ENCODE results near the gene LRRC37A3.
A peak's percentile ranks its signal among the peaks of the same experiment; 100 is the strongest.
"Not testable (repeated sequence)": the region's sequence is repeated elsewhere in the genome, so short reads cannot be mapped to it uniquely, and the experiment has no call there.

The LRRC37A3 gene

DNA sequence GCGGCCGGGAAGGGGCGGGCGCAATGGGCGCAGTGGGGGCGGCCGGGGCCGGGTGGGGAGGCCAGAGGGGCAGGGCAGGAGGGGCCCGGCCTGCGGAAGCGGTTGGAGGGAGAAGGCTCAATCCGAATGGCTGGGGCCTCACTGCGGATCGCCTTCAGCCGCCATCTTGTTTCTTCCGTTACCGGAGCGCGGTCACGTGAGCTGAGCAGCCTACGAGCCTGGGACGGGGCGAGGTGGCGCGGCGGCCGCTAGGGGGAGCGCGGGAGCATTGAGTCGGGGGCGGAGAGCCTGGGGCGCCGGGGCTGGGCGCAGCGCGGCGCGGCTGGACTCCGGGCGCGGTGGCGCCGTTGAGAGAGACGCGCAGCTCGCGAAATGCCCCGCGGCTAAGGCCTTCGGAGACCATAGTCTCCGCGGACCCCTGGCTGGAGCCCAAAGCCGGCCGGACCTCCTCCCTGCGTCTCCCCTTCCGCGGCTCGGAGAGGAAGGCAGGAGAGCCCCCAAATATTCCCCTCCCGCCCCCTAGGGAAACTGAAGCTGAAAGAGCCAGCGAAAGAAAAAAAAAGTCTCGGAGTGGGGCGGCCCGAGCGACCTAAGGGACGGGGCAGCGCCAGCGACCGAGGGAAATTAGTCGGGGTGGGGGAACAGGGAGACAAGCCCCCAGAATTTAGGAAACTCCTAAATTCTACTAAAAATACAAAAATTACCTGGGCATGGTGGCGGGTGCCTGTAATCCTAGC is at the start of gene LRRC37A3:
LRRC37A3 (minus strand) TSS at position 190 of the 737 bp plus-strand sequence. CDS start 22,221 bp downstream, outside the sequence.
- peak; percentile 94 for DNase-seq (ENCODE audit: low spot score)

DNA sequence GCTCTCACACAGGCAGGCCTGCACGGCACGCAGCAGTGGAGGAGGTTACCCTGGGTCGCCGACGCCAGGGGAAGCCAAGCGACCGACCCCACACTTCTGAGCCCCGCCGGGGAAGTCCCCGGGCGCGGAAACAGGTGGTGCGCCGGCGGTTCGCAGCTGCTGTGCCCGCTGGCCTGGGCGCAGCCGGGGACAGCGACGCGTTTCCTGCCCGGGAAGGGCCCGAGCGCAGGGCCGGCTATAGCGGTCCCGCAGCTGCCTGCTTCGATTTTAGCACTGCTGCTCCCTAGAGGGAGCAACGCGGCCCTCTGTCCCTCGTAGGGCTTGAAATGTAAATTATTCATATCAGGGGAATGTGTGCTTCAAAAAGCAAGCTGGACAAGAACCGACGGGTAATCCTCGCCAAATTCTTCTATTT is 46.6 kb upstream of the LRRC37A3 start:
- DNase-seq (ENCODE audit: low spot score) = peak; percentile 97

DNA sequence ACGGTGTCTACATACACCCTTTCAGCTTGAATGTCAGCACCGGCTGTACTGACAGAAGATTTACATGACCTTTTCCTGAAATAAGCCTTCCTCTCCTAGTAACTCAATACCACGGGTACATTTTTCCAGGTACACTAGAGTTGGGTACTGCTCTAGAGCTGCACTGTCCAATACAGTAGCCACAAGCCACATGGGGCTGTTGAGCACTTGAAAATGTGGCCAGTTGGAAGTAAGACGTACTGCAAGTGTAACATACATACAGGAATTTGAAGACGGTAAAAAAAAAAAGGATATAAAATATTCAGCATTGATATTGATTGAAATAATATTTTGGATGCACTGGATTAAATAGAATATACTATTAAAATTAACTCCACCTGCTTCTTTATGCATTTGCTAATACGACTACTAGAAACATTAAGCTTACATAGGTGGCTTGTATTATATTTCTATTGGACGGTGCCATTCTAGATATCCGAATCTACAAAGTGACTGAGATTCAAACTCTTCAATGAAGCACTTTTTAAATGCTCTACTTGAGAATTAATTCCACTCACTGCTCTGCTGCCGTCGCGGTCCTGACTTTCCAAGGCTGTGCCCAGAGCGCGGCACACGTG is 46.1 kb upstream of the LRRC37A3 start:
- DNase-seq (ENCODE audit: low spot score) = peak; percentile 72

DNA sequence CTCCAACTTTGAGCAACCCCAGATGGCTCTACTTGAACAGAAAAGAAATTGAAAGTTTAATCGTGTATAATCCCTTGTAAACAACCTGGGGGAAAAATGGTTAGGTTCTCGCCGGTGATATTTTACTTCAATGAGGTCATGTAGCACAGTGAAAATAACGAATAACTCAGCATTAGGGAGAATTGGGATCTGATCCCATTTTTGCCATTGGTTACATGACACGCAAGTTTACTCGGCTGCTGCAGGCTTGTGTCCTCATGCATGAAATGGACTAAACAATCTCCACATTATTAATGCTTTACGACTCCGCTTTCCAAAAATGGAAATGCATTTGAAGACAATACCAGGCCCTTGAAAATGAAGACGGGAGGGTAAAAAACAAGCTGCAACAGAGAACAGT is 45.5 kb upstream of the LRRC37A3 start:
- peak; percentile 65 for DNase-seq (ENCODE audit: low spot score)

DNA sequence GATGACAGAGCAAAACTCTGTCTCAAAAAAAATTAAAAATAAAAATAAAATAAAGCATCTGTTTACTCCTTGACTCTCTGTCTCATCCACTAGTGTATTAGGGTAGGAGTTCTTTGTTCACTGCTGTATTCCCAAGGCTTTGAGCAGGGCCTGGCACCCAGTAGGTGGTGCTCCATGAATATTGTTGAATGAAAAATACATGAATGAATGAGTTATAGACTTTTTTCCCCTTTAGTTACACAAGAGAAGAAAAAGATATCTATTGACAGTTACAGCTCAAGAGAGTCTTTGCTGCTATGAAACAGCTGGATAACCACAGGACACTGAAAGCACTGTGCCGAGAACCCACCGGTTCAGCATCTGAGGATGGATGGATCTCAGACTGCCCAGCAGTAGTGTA is 44.5 kb upstream of the LRRC37A3 start:
- DNase-seq (ENCODE audit: low spot score) = not testable (repeated sequence)

DNA sequence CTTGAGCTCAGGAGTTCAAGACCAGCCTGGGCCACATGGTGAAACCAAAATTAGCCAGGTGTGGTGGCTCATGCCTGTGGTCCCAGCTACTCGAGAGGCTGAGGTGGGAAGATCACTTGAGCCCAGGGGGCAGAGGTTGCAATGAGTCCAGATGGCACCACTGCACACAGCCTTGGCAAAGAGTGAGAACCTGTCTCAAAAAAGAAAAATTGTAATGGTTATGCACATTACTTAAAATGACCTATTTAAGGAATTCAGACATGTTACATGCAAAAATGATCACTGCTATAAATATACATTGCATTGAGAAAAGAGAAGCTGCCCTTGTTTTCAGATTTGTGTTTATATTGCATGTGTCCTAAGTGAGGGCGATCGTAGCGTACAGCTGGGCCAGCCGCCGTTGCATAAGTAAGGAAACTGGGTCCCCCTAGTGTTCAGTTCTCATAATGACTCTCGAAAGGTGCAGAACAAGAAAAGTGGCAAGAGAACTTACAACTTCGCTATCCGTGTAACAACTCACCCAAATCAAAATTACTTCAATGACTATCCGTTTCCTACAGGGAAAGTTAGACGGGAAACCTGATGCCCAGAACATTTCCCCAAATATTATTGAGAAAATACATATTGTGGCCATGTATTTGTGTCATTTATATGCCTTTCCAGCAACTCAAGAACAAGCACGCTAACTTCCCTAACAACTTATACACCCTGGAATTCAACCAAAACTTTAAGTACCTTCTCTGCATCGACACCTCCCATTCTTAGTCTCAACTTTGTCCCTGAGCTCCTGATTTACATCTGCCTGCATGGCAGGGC is 42.5 kb upstream of the LRRC37A3 start:
- DNase-seq (ENCODE audit: low spot score) = peak; percentile 92

DNA sequence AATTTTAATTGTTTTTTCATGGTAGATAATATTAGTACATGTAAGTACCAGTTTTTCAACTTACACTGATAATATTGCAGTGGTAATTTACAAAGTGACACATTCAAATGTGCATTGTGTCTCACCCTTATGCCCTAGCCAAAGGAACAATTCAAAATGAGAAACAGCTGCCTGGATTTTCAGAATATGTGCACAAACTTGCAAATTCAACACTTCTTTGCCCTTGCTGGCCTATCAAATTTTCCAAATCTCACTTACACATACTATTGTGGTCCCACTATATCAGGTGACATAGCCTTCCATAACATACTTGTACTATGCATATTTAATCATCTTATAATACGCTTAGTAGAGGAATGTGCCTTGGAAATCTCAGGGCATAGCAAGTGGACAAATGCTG is 32.6 kb upstream of the LRRC37A3 start:
- no peak for DNase-seq (ENCODE audit: low spot score)

DNA sequence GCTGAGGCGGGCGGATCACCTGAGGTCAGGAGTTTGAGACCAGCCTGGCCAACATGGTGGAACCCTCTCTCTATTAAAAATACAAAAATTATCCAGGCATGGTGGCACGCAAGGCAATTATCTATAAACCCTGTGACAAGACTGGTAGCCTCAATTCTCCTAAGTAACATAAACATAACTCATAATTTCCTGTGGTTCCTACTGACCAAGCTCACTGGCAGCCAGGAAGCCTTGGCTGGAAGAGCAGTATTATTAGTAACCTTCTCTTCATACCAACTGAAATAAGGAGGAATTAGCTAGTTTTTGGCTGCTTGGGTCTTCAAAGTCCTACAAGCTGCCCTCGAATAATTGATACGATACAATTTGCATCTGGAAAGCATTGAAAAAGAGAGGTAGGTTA is 31.6 kb upstream of the LRRC37A3 start:
- no peak for DNase-seq (ENCODE audit: low spot score)

DNA sequence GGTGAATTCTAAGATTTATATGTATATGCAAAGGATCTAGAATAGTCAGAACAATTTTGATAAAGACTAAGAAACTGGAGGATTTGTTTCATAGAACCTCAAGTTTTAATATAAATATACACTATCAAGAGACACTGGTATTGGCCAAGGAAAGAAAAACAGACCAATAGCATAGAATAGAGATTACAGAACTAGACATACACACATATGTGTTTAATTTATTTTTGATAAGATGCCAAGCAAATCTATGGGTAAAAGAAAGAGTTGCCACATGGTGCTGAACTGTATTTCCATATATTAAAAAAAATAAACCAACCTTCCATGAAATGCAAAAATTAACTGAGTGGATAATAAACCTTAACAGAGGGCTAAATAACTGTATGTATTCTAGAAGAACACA is 27.9 kb upstream of the LRRC37A3 start:
- DNase-seq (ENCODE audit: low spot score) = no peak

DNA sequence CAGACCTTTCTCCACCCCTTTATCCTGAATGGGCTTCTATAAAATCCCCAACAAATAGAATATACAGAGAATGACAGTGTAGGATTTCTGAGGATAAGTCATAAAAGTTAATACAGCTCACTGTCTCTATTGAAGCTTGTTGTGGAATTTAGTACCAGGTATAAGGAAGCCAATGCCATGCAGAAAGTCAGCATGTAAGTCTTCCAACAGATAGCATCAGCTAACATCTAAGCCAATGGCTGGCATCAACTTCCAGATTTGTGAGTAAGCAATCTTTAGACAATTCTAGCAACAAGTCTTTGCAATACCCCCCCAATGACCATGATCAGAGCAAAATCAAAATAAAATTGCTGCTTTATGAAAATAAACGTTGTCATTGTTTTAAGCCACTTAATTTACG is 22.5 kb upstream of the LRRC37A3 start:
- DNase-seq (ENCODE audit: low spot score) = no peak

DNA sequence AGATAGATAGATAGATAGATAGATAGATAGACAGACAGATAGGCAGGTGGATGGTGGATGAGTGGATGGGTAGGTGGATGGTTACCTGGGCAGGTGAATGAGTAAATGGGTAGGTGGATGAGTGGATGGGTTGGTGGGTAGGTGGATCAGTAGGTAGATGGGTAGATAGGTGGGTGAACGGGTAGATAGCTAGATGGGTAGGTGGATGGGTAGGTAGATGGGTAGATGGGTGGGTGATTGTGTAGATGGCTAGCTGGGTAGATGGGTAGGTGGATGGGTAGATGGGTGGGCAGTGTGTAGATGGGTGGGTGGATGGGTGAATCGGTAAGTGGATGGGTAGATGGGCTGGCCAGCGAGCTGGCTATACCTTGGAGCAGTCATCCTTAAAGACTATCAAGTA is 21.8 kb upstream of the LRRC37A3 start:
- DNase-seq (ENCODE audit: low spot score) = no peak

DNA sequence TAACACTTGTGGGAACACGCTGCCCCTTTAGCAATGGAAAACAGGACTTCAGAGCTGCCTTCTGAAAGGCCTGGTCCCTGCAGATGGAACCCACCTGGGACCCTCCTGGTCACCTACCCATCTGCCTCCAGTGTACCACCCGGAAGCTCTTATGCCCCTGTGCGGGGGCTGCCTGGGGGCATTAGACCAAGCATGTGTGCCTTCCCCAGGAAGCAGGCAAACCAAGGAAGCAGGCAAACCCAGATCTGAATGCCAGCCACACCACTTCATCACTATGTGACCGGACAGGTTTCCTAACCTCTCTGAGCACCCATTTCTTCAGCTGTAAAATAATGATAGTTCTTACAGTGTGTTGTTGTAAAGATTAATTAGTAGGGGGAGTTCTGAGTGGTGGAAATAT is 20.8 kb upstream of the LRRC37A3 start:
- DNase-seq (ENCODE audit: low spot score) = no peak

DNA sequence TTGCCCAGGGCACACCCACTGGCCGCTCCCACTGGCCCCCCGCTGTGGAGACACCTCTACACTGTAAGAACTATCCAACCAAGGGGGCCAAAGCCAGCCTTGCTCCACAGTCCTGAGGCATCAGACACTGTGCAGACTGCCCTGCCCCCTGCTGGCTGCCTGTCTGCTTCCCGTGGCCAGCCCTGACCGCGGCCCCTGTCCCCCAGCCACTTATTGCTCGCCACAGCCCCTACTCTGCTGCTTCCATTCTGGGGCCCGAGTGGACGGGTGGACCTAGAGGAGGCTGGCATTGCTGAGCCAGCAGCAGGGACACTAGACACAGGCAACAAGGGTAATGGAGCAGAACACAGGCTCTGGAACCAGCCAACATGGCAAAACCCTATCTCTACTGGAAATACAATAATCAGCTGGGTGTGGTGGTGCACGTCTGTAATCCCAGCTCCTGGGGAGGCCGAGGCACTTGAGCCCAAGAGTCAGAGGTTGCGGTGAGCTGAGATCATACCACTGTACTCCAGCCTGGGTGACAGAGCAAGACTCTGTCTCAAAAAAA is 19.7 kb upstream of the LRRC37A3 start:
- peak; percentile 36 for DNase-seq (ENCODE audit: low spot score)

DNA sequence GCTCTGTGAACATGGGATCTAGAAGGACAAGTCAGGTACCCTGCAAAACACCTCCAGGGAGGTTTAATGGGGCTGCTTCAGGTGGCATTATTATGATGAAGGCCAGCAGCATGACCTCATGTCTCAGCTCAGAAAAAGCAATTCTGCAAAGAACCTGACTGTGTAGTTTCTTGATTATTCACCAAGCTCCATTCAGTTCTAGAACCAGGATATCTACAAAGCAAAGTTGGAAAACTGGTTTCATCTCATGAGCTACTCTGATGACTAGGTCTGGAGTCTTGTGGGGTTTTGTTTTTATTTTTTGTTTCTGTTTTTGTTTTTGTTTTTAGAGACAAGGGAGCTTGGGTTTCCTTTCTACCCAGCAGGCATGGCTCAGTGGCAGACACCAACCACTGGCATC is 19.0 kb upstream of the LRRC37A3 start:
- no peak for DNase-seq (ENCODE audit: low spot score)

DNA sequence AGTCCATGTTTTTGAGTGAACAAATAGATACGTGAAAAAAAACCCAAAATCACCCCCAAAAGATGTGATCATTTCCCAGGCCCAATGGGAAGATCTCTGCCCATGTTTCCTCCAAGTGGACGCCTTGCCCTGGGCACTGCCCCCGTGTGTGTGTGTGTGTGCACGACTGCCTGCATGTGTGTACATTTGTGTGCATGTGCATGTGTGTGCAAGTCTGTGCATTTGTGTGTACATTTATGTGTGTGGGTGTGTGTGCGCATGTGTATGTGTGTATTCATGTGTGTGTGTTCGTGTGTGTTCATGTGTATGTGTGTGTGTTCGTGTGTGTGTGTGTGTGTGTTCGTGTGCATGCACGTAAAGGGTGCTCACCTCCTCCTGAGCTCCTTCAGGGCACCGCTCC is 16.8 kb upstream of the LRRC37A3 start:
- no peak for DNase-seq (ENCODE audit: low spot score)

DNA sequence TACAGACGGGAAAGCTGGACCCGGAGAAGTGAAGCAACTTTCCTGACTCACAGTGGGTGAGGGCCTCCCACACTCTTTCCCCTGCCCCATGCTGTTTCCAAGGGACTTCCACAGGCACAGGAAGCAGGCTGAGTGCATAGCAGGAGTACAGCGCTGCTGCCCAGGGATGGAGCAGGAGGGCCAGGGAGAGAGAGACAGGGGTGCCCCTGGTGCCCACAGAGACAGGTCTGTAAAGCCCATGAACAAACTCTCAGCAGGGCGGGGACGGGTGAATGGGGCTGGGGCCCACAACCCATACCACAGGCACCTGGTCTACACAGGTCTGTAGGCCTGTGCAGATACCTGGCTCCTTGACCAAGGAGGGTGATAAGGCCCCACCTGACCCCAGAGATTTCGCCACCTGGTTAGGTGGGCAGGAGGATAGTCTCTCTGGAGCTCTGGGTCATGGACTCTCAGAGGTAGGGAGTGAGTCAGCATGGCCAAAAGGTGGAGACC is 15.1 kb upstream of the LRRC37A3 start:
- DNase-seq (ENCODE audit: low spot score) = not testable (repeated sequence)

DNA sequence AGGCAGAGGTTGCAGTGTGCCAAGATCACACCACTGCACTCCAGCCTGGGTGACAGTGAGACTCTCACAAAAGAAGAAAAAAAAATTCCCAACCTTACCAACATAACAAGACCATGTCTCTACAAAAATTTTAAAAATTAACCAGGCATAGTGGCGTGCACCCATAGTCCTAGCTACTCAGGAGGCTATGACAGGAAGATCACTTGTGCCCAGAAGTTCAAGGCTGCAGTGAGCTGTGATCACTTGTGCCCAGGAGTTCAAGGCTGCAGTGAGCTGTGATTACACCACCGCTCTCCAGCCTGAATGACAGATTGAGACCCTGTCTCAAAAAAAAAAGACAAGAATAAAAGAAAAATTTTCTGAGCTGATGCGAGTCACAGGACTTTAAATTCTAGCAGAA is 13.6 kb upstream of the LRRC37A3 start:
- DNase-seq (ENCODE audit: low spot score) = not testable (repeated sequence)

DNA sequence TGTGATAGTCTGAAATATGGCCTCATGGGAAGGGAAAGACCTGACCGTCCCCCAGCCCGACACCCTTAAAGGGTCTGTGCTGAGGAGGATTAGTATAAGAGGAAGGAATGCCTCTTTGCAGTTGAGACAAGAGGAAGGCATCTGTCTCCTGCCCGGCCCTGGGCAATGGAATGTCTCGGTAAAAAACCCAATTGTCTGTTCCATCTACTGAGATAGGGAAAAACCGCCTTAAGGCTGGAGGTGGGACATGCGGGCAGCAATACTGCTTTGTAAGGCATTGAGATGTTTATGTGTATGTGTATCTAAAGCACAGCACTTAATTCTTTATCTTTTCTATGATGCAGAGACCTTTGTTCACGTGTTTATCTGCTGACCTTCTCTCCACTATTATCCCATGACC is 11.1 kb upstream of the LRRC37A3 start:
- not testable (repeated sequence) for DNase-seq (ENCODE audit: low spot score)

DNA sequence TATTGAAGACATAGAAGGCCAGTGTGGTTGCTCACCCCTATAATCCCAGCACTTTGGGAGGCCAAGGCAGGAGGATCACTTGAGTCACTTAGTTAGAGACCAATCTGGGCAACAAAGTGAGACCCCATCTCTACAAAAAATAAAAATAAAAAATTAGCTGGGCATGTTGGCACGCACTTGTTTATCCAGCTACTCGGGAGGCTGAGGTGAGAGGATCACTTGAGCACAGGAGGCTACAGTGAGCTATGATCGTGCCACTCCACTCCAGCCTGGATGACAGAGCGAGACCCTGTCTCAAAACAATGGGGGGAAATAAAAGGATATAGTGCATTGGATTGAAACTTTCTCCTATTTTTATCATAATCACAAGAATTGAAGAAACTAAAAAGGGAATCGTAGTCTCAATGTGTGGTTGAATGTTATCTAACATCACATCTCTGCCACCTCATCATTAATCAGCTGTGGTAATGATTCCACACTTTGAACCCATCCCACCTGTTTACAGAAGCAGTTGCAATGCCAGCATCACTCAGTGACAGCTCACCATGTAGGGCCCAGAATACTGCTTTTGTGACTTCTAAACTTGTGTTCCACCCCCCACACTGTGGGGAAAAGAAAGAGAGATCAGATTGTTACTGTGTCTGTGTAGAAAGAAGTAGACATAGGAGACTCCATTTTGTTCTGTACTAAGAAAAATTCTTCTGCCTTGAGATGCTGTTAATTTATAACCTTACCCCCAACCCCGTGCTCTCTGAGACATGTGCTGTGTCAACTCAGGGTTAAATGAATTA is 10.3 kb upstream of the LRRC37A3 start:
- not testable (repeated sequence) for DNase-seq (ENCODE audit: low spot score)

DNA sequence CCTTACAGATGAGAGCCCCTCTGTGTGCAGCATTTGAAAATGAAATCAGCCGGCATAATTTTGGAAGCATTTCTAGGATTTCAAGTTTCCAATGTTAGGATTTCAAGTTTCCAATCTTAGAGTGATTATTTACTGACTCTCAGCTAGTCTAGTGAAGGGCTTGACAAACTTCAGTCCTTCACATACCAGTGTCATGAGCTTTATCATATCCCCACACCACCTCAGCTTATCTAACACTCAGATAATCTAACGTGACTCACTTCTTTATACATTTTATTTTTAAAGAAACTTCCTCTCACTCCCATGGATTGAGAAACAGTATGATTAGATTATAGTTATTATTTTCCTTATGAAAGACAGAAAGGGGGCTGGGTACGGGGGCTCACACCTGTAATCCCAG is 9.4 kb upstream of the LRRC37A3 start:
- not testable (repeated sequence) for DNase-seq (ENCODE audit: low spot score)

DNA sequence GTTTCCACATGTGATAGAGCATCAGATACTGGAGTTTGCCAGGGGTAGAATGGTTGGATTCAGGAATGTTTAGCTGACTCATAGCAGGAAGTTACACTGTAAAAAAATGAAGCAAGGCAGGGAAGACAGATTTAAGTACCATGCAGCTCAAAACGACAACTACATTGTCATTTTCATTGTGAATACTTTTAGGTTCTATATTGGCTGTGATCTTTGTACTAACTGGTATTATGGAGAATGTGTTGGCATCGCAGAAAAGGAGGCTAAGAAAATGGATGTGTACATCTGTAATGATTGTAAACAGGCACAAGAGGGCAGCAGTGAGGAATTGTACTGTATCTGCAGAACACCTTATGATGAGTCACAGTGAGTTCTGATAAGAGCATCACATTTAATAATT is 8.2 kb upstream of the LRRC37A3 start:
- DNase-seq (ENCODE audit: low spot score) = peak; percentile 90

DNA sequence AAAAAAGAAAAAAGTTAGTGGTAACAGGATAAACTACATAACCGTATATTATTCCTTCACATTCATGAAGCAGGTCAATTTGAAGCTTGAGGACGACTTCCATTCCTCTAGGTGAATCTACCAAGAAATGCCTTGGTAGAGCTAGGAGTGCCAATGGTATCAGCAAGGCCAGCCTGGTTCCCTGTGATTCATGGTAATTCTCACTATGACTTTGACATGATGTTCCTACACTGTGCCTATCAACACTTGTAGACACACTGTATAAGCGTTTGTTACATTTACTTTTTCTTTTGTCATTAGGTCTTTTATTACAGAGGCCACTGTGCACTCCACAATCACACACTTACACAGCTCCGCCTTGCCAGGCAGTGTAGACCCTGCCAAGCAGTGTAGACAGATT is 7.2 kb upstream of the LRRC37A3 start:
- DNase-seq (ENCODE audit: low spot score) = not testable (repeated sequence)
